NCI-H2227 (cell line): ENCODE results near the gene CDKAL1.
A peak's percentile ranks its signal among the peaks of the same experiment; 100 is the strongest.

Experiments used
- DNase-seq: peaks from one replicate; lab custom pipeline; 2025; ENCODE audit not compliant: unreplicated experiment; lab: John Stamatoyannopoulos, UW

The CDKAL1 gene

DNA sequence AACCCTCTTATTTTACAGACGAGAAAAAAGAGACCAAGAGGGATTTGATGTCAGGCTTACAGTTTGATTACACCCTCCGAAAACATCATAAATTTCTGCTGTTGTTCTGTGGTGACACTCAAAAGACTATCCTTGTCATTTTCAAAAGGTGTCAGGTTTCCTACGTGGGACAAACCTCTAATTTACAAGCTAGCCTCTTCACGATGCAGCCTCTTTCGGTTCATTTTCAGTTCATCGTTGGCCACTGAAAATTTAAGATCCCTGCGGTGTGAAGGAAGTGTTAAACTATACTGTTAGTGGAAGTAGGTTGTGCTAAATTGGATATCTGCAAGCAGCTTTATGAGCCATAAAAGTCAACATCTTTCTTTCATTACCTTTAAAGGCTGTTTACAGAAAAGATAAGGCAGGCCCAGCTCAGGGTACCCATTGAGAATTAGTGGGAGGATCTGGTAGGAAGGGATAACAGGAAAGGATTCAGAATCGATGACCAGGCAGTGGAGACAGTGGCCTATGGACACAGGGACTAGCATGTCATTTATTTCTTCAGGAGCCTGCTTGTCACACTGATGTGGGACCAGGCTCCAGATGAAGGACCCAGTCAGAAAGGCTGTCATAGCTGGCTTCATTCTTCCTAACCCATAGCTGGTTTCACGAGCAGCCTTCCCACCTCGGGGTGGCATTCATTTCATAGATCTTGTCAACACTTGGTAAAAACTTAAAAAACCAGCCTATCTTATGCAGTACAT, 730.2 kb downstream of the CDKAL1 start:
- peak; percentile 89 for DNase-seq

DNA sequence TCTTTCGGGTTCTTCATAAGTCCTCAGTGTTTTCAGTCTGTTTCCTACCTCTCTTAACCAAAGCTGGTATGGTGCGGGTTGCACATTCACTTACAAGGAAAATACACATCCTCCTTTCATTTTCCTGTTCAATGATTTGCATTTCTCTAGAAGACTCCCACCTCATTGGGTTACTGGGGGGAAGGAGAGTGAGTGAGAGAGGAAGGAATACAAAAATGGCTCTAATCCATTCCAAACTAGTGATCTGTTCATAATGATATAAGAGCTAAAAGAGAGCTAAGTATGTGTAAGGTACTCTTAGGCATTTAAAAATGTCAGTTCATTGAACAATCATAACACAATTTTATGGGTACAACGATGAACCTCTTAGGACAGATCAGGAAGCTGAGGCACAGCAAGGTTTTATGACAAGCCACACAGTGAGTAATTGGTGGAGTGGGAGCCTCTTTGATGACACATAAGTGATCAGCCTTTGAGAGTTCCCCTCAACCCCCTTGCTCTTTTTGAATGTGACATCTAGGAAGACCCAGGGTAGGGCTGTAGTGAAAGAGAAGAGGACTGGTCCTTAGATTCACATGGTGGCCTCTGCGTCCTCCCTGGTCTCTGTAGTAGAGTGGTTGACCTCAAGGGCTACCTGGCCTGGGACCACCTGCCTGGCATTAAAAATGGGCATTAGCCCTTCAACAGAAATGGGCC, 730.9 kb downstream of the CDKAL1 start:
- no peak for DNase-seq

DNA sequence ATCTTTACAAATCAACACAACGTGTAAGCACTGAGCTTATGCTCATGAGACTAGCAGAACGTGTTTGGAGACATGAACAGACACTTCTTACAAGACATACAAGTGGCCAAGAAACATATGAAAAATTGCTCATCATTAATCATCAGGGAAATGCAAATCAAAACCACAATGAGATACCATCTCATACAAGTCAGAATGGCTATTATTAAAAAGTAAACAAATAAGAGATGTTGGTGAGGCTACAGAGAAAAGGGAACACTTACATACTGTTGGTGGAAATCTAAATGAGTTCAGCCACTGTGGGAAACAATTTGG, 731.4 kb downstream of the CDKAL1 start:
- DNase-seq = no peak

DNA sequence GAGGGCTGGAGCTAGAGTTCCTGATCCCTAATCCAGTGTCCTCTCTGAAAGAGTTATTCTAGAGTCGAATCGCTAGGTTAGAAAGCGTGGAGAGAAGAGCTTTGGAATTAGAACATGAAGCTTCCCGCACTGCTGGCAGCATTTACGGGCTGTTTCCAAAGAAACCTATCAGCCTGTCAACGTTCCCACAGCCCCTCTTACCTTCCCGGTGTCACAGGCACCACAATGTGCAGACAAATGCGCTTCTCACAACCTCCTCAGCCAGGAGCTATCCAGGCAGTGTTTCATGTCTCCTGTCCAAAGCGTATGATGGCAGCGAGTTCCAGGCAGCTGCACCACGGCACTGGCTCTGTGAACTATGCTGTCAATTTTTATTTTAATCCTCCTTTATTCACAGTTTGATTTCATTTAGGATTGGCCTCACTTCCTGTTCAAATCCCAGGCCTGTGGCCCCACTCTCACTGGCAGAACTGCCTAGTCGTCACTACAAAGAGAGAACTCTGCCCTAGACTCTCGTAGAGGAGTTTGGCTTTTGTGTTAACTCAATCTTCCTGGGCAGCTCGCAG, 736.5 kb downstream of the CDKAL1 start:
- DNase-seq = no peak

DNA sequence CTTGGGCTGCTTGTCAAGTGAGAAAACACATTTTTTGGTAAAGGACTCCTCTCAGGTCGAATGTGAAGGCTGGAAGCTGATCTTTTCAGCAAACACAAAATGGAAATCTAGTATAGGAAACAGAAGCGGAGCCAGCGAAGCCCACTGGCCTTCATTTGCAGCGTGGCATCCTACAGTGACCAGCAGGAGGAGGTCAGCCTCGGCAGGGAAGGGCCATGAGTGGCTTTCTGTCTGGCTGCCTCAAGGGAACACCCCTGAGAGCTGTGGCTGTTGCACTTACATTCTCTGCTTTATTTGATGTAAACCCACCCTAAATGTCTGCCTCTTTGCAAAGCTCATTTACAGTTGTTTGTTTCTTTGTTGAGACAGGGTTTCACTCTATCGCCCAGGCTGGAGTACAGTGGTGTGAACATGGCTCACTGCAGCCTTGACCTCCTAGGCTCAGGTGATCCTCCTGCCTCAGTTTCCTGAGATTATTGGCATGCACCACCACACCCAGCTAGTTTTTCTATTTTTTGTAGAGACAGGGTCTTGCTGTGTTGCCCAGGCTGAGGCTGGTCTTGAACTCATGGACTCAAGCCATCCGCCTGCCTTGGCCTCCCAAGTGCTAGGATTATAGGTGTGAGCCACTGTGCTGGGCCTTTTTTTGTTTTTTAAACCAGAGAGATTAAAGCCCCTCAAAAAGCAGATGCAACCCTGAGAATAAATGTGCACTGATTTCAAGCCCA, 737.3 kb downstream of the CDKAL1 start:
- no peak for DNase-seq

DNA sequence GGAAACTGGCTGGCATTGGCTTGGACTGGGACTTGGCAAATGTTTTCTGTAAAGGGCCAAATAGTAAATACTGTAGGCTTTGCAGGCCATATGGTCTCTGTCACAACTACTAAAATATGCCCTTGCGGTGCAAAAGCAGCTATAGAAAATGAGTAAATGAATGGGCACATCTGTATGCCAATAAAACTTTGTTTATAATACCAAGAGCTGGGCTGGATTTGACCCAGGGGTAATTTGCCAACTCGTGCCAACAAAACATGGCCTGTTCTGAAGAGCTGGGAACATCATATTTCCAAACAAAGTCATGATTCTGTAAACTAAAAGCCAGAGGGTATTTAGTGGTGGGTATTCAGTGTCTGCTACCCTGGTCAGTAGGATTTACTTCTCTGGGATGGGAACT, 739.2 kb downstream of the CDKAL1 start:
- DNase-seq = no peak

DNA sequence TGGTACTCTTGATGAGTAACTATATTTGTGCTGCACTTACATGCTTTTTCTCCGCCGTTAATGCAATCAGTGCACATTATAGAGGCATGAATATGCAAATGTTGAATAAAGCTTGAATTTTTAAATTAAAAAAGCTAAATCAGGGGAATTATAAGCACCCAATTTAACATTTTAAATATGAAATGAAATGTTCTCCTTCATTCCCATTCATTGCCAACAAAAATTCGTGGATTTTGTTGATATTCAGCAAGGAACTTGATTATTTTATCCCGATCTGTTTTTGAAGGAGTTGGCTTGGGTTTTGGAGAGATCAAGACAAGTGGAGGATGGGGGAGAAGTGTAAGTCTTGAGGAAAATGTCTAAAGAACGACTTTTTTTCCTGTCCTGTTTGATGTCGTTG, 740.6 kb downstream of the CDKAL1 start:
- DNase-seq = no peak

DNA sequence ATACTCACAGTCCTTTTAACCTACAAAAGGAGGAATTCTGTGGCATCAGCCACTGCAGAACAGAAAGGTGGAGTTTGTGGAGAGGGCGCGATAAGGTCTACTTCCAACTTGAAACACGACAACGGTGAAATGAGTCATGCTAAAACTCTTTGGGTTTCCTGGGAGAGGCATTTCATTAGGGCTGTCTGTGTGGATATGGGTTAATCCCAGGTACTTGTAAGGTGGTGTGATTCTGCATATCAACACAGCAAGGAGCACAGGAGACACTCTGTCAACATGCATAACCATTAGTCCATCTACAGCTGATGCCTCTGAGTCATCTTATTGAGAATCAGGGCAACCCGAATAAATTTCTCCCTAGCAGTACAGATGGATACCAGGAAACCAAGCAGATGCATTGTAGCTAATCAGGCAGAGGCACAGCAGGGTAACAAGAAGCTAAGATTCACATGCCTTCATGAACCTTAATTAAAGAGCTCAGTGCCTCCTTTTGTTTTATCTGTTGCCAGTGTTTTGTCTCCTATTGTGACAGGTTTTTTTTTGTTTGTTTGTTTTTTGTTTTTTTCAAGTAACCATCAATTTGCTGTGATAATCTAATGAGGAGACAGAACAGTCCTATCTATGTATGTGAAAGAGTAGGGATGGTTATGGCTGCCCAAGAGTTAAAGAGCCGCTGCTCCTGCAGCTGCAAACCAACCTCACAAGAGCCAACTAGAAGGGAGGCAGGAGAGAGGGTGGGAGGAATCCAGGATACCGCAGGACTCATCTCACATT, 743.5 kb downstream of the CDKAL1 start:
- DNase-seq = no peak

DNA sequence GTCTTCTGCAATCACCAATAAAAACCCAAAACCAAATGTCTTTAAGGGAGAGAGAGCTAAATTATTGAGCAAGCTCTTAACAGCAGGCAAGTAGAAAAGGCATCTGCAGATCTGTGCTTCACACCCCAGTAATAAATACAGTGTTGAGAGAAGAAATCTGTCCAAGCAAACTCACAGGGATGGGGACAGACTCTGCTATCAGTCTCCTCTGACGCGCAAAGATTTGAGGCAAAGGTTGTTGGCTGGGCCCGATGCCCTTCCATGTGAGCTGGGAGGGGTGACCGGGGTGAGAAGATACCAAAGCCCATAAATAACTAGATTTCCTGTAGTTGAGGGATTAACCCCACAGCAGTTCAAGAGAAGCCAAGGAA, 744.1 kb downstream of the CDKAL1 start:
- no peak for DNase-seq

DNA sequence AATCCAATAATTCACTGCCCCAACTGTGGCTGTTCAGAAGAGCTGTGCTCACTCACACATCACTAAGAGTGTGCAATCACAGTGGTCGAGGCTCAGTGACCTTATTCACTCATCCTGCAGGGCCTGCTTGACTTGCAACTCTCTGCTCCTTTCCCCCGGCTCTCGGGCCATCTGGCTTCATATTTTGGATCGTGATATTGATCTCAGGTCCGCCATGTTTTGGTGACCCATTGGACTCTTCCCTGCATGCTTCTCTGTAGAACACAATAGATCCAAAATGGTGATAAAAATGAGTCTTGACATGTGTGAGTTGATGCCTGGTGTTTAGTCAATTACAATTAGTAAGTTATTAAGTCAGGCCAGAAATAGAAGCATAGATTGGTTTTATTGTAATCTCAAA, 745.4 kb downstream of the CDKAL1 start:
- no peak for DNase-seq

DNA sequence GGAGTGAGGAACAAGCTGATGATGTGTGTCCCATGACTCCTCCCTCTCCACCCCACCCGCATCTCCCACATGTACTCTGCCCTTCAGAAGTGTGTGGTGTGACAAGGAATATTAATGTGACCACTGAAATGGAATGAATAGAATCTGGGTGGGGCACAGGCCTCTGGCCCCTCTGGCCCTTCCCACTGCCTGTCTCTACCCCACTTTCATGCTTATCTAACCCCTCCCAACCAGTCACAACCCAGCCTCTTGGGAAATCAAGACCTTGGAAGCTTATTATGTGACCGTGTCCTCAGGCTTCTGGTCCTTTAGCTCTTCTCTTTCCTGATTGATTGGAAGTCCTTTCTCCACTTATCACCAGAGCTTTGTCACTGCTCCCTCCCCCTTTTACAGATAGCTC, 747.1 kb downstream of the CDKAL1 start:
- DNase-seq = no peak
